Right atrium auricular region (tissue), 2 donors: ENCODE results near the gene CINP. TPM values are rescaled to one million over a fixed set of nuclear protein-coding genes. Genes with fewer than 3 reads are reported as not detected.
A peak's percentile ranks its signal among the peaks of the same experiment; 100 is the strongest.

Experiments used
- DNase-seq: peaks from one replicate; pipeline ENCODE4 v3.0.0-alpha.2; 2019; ENCODE audit warnings: low spot score
- H3K27ac ChIP-seq, 2 donors: fragments of 200-600 bp; sonication (generic); 1 replicate in 1 of 2; 2 replicates in 1 of 2; pipeline ENCODE4 v1.5.1; 2016 to 2019
- H3K27me3 ChIP-seq, 2 donors: fragments of 200-600 bp; sonication (generic); one replicate each; pipeline versions ENCODE4 v1.5.1 to v1.6.0; 2017 to 2019
- H3K36me3 ChIP-seq: fragments of 200-600 bp; sonication (generic); one replicate; pipeline ENCODE4 v1.5.1; 2016
- H3K4me1 ChIP-seq, 2 donors: fragments of 200-600 bp; sonication (generic); one replicate each; pipeline versions ENCODE4 v1.5.1 to v1.6.0; 2017 to 2019
- H3K4me3 ChIP-seq, 2 donors: fragments of 200-600 bp; sonication (generic); 1 replicate in 1 of 2; 2 replicates in 1 of 2; pipeline ENCODE4 v1.5.1; 2017 to 2019; ENCODE audit warnings: mild to moderate bottlenecking in 1 of 2, moderate library complexity in 1 of 2
- H3K9me3 ChIP-seq, 2 donors: fragments of 200-600 bp; sonication (generic); one replicate each; pipeline ENCODE4 v1.5.1; 2019
- CTCF ChIP-seq, 2 donors: fragments of 200-600 bp; sonication (generic); IDR thresholded peaks; one replicate each; pipeline ENCODE4 v1.5.1; 2019; ENCODE audit warnings: antibody characterized with exemption in 2 of 2
- total RNA-seq, 2 donors: library from RNA; depleted of rRNA; stranded (reverse); fragments of >200 nt; gene quantifications; one replicate each; pipeline ENCODE4 v1.1.0, GENCODE V29; 2016

Gene CINP
- total RNA-seq, 2 donors from 2014 or later = 25.0 to 31.3 TPM

GRCh38 chr14:102394717-102395375 is 32.2 kb upstream of the CINP start:
- Histone ChIP-seq H3K9me3 (no peaks in the 10 kb centered on the region), H3K4me3 (no peak overlapping the region), H3K27me3 (no peaks in the 10 kb centered on the region), H3K4me1 (peaks cover 0 to 19% of the 10 kb centered on the region in 2 donors), H3K27ac (no peak overlapping the region), H3K36me3 (no peaks in the 10 kb centered on the region)
- no peak for DNase-seq
- TF ChIP-seq CTCF (IDR thresholded peaks at IDR 0.05) = no peak

- peaks cover 0 to 23% of the 10 kb centered on the region in 2 donors for H3K4me1 ChIP-seq
- no peak for TF ChIP-seq CTCF (IDR thresholded peaks at IDR 0.05)
- DNase-seq = no peak
- no peaks in the 10 kb centered on the region for H3K27me3 ChIP-seq
- no peaks in the 10 kb centered on the region for H3K9me3 ChIP-seq
- H3K27ac ChIP-seq = no peak overlapping the region
- H3K36me3 ChIP-seq = no peaks in the 10 kb centered on the region
- H3K4me3 ChIP-seq = no peak overlapping the region
These were observed 29.8 kb upstream of the CINP start for GRCh38 chr14:102392506-102392905.

GRCh38 chr14:102390064-102390855 is 27.6 kb upstream of the CINP start:
- TF ChIP-seq CTCF (IDR thresholded peaks at IDR 0.05) = no peak
- no peak overlapping the region for H3K4me3 ChIP-seq
- H3K9me3 ChIP-seq = no peaks in the 10 kb centered on the region
- H3K4me1 ChIP-seq = peaks cover 0 to 23% of the 10 kb centered on the region in 2 donors
- no peaks in the 10 kb centered on the region for H3K36me3 ChIP-seq
- H3K27ac ChIP-seq = peak overlapping the region; percentile 33 to 54
- no peaks in the 10 kb centered on the region for H3K27me3 ChIP-seq
- DNase-seq = no peak

- Histone ChIP-seq H3K27me3 (no peaks in the 10 kb centered on the region), H3K4me3 (no peak overlapping the region), H3K4me1 (peaks cover 0 to 23% of the 10 kb centered on the region in 2 donors), H3K36me3 (no peaks in the 10 kb centered on the region), H3K9me3 (no peaks in the 10 kb centered on the region), H3K27ac (no peak overlapping the region)
- no peak for TF ChIP-seq CTCF (IDR thresholded peaks at IDR 0.05)
- DNase-seq = no peak
These were observed 26.6 kb upstream of the CINP start for GRCh38 chr14:102389246-102389645.

GRCh38 chr14:102387086-102387485 is 24.4 kb upstream of the CINP start:
- Histone ChIP-seq H3K27me3 (no peaks in the 10 kb centered on the region), H3K4me1 (peaks cover 0 to 16% of the 10 kb centered on the region in 2 donors), H3K36me3 (no peaks in the 10 kb centered on the region), H3K4me3 (no peak overlapping the region), H3K27ac (no peak overlapping the region), H3K9me3 (no peaks in the 10 kb centered on the region)
- no peak for TF ChIP-seq CTCF (IDR thresholded peaks at IDR 0.05)
- DNase-seq = no peak
